ENCODE measurements around the gene CAGE1.
"Not testable (repeated sequence)": the region's sequence is repeated elsewhere in the genome, so short reads cannot be mapped to it uniquely, and the experiment has no call there.

CAGE1 gene

DNA sequence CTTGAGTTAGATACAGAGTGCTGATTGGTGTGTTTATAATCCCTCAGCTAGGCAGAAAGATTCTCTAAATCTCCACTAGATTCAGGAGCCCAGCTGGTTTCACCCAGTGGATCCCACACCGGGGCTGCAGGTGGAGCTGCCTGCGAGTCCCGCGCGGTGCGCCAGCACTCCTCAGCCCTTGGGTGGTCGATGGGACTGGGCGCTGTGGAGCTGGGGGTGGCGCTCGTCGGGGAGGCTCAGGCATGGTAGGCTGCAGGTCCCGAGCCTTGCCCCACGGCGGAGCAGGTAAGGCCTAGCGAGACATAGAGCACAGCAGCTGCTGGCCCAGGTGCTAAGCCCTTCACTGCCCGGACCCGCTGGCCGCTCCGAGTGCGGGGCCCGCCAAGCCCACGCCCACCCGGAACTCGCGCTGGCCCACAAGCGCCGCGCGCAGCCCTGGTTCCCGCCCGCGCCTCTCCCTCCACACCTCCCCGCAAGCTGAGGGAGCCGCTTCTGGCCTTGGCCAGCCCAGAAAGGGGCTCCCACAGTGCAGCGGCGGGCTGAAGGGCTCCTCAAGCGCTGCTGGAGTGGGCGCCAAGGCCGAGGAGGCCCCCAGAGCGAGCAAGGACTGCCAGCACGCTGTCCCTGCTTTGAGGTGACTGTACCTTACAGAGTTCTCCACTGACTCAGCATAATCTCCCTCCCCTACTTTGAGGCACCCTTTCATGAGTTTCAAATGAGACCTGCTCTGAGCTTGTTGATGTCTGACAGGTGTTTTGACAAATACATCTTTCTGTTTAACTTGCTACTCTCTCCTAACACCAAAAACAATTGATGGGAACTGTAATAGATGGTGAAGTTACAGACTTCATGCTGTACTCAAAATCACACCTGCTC is 72.6 kb downstream of the CAGE1 start:
- Histone ChIP-seq H3K27me3 (ENCODE audit: control insufficient read depth, insufficient read depth, low read length) (no peaks in the 10 kb centered on the region), H3K9ac (no peak overlapping the region), H3K36me3 (ENCODE audit: control insufficient read depth, insufficient read depth, low read length) (no peaks in the 10 kb centered on the region), H3K4me3 (ENCODE audit: low read depth, low read length) (no peak overlapping the region), H3K9me3 (ENCODE audit: control insufficient read depth, low read length) (no peaks in the 10 kb centered on the region), H3K27ac (no peak overlapping the region), H2AFZ (no peak overlapping the region), H3K79me2 (no peaks in the 10 kb centered on the region), H3K4me1 (no peaks in the 10 kb centered on the region), H3K4me2 (ENCODE audit: low read length) (no peak overlapping the region)
- TF ChIP-seq, protein P1, sequence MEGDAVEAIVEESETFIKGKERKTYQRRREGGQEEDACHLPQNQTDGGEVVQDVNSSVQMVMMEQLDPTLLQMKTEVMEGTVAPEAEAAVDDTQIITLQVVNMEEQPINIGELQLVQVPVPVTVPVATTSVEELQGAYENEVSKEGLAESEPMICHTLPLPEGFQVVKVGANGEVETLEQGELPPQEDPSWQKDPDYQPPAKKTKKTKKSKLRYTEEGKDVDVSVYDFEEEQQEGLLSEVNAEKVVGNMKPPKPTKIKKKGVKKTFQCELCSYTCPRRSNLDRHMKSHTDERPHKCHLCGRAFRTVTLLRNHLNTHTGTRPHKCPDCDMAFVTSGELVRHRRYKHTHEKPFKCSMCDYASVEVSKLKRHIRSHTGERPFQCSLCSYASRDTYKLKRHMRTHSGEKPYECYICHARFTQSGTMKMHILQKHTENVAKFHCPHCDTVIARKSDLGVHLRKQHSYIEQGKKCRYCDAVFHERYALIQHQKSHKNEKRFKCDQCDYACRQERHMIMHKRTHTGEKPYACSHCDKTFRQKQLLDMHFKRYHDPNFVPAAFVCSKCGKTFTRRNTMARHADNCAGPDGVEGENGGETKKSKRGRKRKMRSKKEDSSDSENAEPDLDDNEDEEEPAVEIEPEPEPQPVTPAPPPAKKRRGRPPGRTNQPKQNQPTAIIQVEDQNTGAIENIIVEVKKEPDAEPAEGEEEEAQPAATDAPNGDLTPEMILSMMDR (IDR thresholded peaks at IDR 0.05) = no peak

DNA sequence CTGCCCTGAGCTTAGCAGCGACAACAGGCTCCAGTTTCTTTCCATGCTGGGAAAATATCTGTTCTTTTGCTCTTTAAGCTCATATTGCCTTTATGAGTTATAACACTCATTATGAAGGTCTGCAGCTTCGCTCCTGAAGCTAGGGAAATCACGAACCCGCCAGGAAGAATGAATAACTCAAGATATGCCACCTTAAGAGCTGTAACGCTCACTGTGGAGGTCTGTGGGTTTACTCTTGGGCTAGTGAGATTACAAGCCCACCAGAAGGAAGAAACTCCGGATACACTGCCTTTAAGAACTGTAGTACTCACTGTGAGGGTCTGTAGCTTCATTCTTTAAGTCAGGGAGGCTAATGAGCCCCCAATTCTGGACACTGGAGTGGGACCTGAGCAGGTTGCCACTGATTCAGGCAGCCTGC is 73.6 kb downstream of the CAGE1 start:
- Histone ChIP-seq H3K4me3 (ENCODE audit: low read depth, low read length) (no peak overlapping the region), H3K36me3 (ENCODE audit: control insufficient read depth, insufficient read depth, low read length) (no peaks in the 10 kb centered on the region), H3K9me3 (ENCODE audit: control insufficient read depth, low read length) (no peaks in the 10 kb centered on the region), H3K79me2 (no peaks in the 10 kb centered on the region), H3K27ac (no peak overlapping the region), H3K27me3 (ENCODE audit: control insufficient read depth, insufficient read depth, low read length) (no peaks in the 10 kb centered on the region), H3K4me1 (no peaks in the 10 kb centered on the region), H2AFZ (no peak overlapping the region), H3K4me2 (ENCODE audit: low read length) (no peak overlapping the region), H3K9ac (no peak overlapping the region)
- TF ChIP-seq, protein P1 (IDR thresholded peaks at IDR 0.05) = no peak

DNA sequence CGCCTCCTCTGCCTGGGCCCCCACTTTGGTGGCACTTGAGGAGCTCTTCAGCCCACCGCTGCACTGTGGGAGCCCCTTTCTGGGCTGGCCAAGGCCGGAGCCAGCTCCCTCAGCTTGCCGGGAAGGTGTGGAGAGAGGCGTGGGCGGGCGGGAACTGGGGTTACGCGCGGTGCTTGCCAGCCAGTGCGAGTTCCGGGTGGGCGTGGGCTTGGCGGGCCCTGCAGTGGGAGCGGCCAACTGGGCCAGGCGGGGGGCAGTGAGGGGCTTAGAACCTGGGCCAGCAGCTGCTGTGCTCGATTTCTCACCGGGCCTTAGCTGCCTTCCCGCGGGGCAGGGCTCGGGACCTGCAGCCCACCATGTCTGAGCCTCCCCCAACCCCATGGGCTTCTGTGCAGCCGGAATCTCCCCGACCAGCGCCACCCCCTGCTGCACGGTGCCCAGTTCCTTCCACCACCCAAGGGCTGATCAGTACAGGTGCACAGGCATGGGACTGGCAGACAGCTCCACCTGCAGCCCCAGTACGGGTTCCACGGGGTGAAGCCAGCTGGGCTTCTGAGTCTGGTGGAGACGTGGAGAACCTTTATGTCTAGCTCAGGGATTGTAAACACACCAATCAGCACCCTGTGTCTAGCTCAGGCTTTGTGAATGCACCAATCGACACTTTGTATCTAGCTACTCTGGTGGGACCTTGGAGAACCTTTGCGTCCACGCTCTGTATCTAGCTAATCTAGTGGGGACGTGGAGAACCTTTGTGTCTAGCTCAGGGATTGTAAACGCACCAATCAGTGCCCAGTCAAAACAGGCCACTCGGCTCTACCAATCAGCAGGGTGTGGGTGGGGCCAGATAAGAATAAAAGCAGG is 74.2 kb downstream of the CAGE1 start:
- not testable (repeated sequence) for H3K27ac ChIP-seq; H2AFZ ChIP-seq; H3K9ac ChIP-seq; H3K4me3 ChIP-seq (ENCODE audit: low read depth, low read length); H3K4me2 ChIP-seq (ENCODE audit: low read length); H3K4me1 ChIP-seq; H3K79me2 ChIP-seq; H3K27me3 ChIP-seq (ENCODE audit: control insufficient read depth, insufficient read depth, low read length); H3K36me3 ChIP-seq (ENCODE audit: control insufficient read depth, insufficient read depth, low read length); H3K9me3 ChIP-seq (ENCODE audit: control insufficient read depth, low read length)

DNA sequence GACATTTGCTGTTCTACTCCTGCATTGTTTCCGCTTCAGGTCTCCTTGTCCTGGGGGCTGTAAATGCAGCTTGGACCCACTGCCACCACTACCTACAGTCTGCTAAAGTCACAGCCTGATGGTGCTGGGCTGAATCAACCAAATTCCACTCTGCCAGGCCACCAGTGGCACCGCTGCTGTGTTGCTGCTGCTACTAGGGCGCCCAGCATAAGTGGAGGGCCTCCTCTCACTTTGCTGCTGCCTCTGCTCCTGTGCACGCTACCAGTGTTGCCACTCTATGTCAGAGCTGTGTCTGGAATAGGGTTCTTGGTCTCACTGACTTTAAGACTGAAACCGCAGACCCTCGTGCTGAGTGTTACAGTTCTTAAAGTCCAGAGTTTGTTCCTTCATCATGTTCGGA is 75.1 kb downstream of the CAGE1 start:
- no peak overlapping the region for H3K27ac ChIP-seq
- H3K79me2 ChIP-seq = peaks cover under 1% of the 10 kb centered on the region

More for the DNA sequence above, 75.1 kb downstream of the CAGE1 start:
- no peak overlapping the region for H2AFZ ChIP-seq
- H3K4me2 ChIP-seq (ENCODE audit: low read length) = no peak overlapping the region
- H3K36me3 ChIP-seq (ENCODE audit: control insufficient read depth, insufficient read depth, low read length) = no peaks in the 10 kb centered on the region
- H3K9me3 ChIP-seq (ENCODE audit: control insufficient read depth, low read length) = no peaks in the 10 kb centered on the region
- H3K27me3 ChIP-seq (ENCODE audit: control insufficient read depth, insufficient read depth, low read length) = no peaks in the 10 kb centered on the region
- H3K9ac ChIP-seq = no peak overlapping the region
- no peak overlapping the region for H3K4me3 ChIP-seq (ENCODE audit: low read depth, low read length)
- H3K4me1 ChIP-seq = no peaks in the 10 kb centered on the region
- TF ChIP-seq, protein P1 (IDR thresholded peaks at IDR 0.05) = no peak
